ENCODE results near the gene SUSD3. TPM values are rescaled to one million over a fixed set of nuclear protein-coding genes. Genes with fewer than 3 reads are reported as not detected.

SUSD3 gene
- total RNA-seq, 1 experiment from 2014 or later, result 11.9 TPM

- ChIA-PET CTCF (interaction anchor here (1.7 to 2.6 kb wide), 3 partner anchors 10 to 29 kb away, joined by 8 to 17 read pairs (median 13); no protein-coding TSS in a partner anchor), POLR2A (no interaction called here)
- Mint-ChIP-seq H3K4me3 (no peak overlapping the region), H3K9me3 (no peaks in the 10 kb centered on the region), H3K27ac (no peak overlapping the region), H3K4me1 (peaks cover 15% of the 10 kb centered on the region), H3K27me3 (ENCODE audit: low read depth) (no peaks in the 10 kb centered on the region), H3K36me3 (peaks cover 7% of the 10 kb centered on the region)
- no peak for TF ChIP-seq ZNF532 (CRISPR knock-in tag; IDR thresholded peaks at IDR 0.05; ENCODE audit: borderline replicate concordance)
- TF ChIP-seq MXD4 (CRISPR knock-in tag; IDR thresholded peaks at IDR 0.05; ENCODE audit: borderline replicate concordance), result no peak
- TF ChIP-seq E2F1 (CRISPR knock-in tag; IDR thresholded peaks at IDR 0.05), result no peak
- peak; percentile 74; the same call in 1 of the 2 replicates for TF ChIP-seq ZNF121 (CRISPR knock-in tag; IDR thresholded peaks at IDR 0.05)
- DNase-seq (ENCODE audit: low spot score), result peak; percentile 5
- ATAC-seq, result no peak
These were observed 66.9 kb downstream of the SUSD3 start for GRCh38 chr9:93125331-93125894.

GRCh38 chr9:93126151-93126781, 67.8 kb downstream of the SUSD3 start:
- Mint-ChIP-seq H3K4me3 (no peak overlapping the region), H3K27ac (no peak overlapping the region)

More at GRCh38 chr9:93126151-93126781, 67.8 kb downstream of the SUSD3 start:
- ATAC-seq, result no peak
- no peaks in the 10 kb centered on the region for H3K27me3 Mint-ChIP-seq (ENCODE audit: low read depth)
- DNase-seq (ENCODE audit: low spot score), result no peak
- CTCF ChIA-PET, result interaction anchor here (1.1 to 2.6 kb wide), 6 partner anchors 11 to 68 kb away, joined by 3 to 17 read pairs (median 7); no protein-coding TSS in a partner anchor
- TF ChIP-seq PRDM15 (CRISPR knock-in tag; IDR thresholded peaks at IDR 0.05), result 0 out of 2 replicates have a peak, but pooled peaks have one; percentile 6
- no peak for TF ChIP-seq JAZF1 (CRISPR knock-in tag; IDR thresholded peaks at IDR 0.05)
- TF ChIP-seq FOXP1 (CRISPR knock-in tag; IDR thresholded peaks at IDR 0.05; ENCODE audit: borderline replicate concordance), result peak; percentile 18; the same call in 1 of the 2 replicates
- 0 out of 2 replicates have a peak, but pooled peaks have one; percentile 40 for TF ChIP-seq RELA (CRISPR knock-in tag; IDR thresholded peaks at IDR 0.05; ENCODE audit: borderline replicate concordance)
- no peak for TF ChIP-seq ATF3 (CRISPR knock-in tag; conservative IDR thresholded peaks at IDR 0.05)
- TF ChIP-seq TEAD1 (CRISPR knock-in tag; IDR thresholded peaks at IDR 0.05), result no peak
- no peak for TF ChIP-seq ZNF425 (CRISPR knock-in tag; conservative IDR thresholded peaks at IDR 0.05)
- H3K9me3 Mint-ChIP-seq, result no peaks in the 10 kb centered on the region
- POLR2A ChIA-PET, result no interaction called here
- H3K36me3 Mint-ChIP-seq, result peaks cover 7% of the 10 kb centered on the region
- H3K4me1 Mint-ChIP-seq, result peaks cover 17% of the 10 kb centered on the region
